PC-3 (cell line): ENCODE data around the gene ZFPM1.

Experiments
- EZH2 ChIP-seq: fragments of 300-600 bp; sonication (generic); IDR thresholded peaks from one replicate; pipeline ENCODE4 v1.6.1; 2017; ENCODE audit warnings: antibody characterized with exemption, mild to moderate bottlenecking, low read length; ENCODE audit not compliant: unreplicated experiment
- EZH2phosphoT487 ChIP-seq: fragments of 300-600 bp; sonication (generic); IDR thresholded peaks from 2 replicates; pipeline ENCODE4 v1.6.1; 2018; ENCODE audit warnings: mild to moderate bottlenecking, antibody characterized with exemption, low read length, borderline replicate concordance
- TF ChIP-seq, protein P1 (sequence below): fragments of 300-600 bp; sonication (generic); conservative IDR thresholded peaks from 2 replicates; pipeline ENCODE4 v1.5.1; 2017; ENCODE audit warnings: antibody characterized with exemption, low read depth, mild to moderate bottlenecking, low read length

DNA sequence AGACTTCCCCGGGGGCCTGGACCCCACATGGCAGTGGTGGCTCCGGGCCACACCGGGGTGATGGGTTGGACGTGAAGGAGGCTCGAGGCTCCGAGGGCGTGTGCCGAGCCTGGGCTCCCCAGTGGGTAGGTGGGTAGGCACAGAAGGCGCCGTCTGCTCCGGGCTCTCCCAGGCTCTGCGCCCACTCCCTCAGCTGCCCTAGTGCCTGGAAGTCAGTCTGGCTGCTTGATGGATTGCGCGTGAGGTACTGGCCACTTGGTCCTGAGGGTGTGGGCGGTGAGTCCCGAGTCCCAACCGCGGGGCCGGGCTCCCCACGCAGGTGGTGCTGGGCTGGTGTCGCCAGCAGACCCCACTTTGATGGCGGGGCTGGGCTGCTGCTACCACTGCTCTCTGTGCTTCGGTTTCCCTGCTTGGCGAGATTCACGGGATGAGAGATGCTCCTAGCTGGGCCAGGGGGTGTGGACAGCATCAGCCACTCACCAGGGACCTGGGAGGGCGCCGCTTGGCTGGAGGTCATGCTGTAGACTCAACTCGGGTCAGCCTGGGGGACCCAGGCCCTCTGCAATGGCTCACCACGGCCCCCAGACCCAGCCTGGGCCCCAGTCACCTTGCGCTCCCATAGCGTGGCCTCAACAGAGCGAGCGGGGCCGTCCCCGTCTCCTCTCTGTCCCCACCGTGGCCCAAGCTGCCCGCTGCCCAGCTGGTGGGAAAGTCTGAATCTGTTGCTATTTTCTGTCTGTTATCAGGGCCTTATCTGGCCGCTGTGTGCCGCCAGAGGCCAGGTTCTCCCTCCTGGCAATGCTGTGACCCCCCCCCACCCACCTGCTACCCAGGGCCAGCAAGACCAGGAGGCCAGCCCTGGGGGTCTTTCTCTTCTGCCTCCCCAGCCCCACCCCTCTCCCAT lies 26.1 kb downstream of the ZFPM1 start:
- TF ChIP-seq, protein P1, sequence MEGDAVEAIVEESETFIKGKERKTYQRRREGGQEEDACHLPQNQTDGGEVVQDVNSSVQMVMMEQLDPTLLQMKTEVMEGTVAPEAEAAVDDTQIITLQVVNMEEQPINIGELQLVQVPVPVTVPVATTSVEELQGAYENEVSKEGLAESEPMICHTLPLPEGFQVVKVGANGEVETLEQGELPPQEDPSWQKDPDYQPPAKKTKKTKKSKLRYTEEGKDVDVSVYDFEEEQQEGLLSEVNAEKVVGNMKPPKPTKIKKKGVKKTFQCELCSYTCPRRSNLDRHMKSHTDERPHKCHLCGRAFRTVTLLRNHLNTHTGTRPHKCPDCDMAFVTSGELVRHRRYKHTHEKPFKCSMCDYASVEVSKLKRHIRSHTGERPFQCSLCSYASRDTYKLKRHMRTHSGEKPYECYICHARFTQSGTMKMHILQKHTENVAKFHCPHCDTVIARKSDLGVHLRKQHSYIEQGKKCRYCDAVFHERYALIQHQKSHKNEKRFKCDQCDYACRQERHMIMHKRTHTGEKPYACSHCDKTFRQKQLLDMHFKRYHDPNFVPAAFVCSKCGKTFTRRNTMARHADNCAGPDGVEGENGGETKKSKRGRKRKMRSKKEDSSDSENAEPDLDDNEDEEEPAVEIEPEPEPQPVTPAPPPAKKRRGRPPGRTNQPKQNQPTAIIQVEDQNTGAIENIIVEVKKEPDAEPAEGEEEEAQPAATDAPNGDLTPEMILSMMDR: no peak
- no peak for TF ChIP-seq EZH2
- no peak for TF ChIP-seq EZH2phosphoT487
